Measurements from ENCODE around the gene FIGN.

The FIGN gene

GRCh38 chr2:163601377-163601776, 134.4 kb downstream of the FIGN start:
- H3K9me3 ChIP-seq = no peaks in the 10 kb centered on the region
- no peak overlapping the region for H3K4me3 ChIP-seq (ENCODE audit: low read depth, low read length)
- no peak for DNase-seq
- no peak for TF ChIP-seq CTCF (IDR thresholded peaks at IDR 0.05; ENCODE audit: low read depth, low read length)
- no peaks in the 10 kb centered on the region for H3K27me3 ChIP-seq
- no peaks in the 10 kb centered on the region for H3K36me3 ChIP-seq
- H3K4me1 ChIP-seq = no peaks in the 10 kb centered on the region

- Histone ChIP-seq H3K27me3 (no peaks in the 10 kb centered on the region), H3K4me1 (no peaks in the 10 kb centered on the region), H3K4me3 (ENCODE audit: low read depth, low read length) (no peak overlapping the region), H3K36me3 (no peaks in the 10 kb centered on the region), H3K9me3 (no peaks in the 10 kb centered on the region)
- no peak for TF ChIP-seq CTCF (IDR thresholded peaks at IDR 0.05; ENCODE audit: low read depth, low read length)
- no peak for DNase-seq
Observed at GRCh38 chr2:163600801-163601200, 135.0 kb downstream of the FIGN start.

DNA sequence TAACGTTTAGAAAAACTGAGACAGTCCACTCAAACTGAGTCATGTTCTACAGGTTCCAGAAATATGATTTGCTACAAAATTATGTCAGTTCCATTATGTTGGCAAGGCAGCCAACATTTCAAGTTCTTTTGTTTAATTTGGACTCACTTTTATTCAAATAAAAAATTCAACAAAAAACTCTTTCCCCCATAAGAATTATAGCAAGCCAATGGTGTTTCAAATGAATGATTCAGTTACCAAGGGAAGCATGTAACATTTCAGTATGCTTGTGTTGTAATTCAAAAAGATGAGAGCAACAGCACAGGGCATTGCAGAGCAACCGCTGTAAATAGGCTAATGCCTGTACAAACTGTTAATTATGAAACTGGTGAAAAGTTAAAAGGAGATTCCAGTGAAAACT, 140.8 kb downstream of the FIGN start:
- Histone ChIP-seq H3K9me3 (no peaks in the 10 kb centered on the region), H3K4me3 (ENCODE audit: low read depth, low read length) (no peak overlapping the region), H3K36me3 (no peaks in the 10 kb centered on the region), H3K27me3 (no peaks in the 10 kb centered on the region), H3K4me1 (no peaks in the 10 kb centered on the region)
- TF ChIP-seq CTCF (IDR thresholded peaks at IDR 0.05; ENCODE audit: low read depth, low read length) = no peak
- DNase-seq = no peak

DNA sequence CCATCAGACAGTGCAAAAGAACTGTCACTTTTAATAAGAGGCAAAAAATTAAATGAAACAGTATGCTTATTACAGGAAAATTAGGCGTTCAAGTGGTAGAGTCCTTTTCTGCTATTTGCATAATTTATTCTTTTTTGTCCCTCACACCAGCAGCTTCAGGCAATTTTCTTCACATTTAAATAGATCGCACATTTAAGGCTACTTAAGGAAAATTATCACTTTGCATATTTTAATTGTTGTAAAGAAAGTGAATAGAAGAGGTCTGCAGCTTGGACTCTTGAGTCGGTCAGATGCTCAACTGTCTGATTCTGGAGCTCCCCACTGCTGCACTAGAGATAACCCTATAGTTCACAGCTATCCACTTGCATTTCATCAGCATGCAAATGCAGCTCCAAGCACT, 141.3 kb downstream of the FIGN start:
- DNase-seq = no peak
- Histone ChIP-seq H3K4me1 (no peaks in the 10 kb centered on the region), H3K9me3 (no peaks in the 10 kb centered on the region), H3K4me3 (ENCODE audit: low read depth, low read length) (no peak overlapping the region), H3K36me3 (no peaks in the 10 kb centered on the region), H3K27me3 (no peaks in the 10 kb centered on the region)
- no peak for TF ChIP-seq CTCF (IDR thresholded peaks at IDR 0.05; ENCODE audit: low read depth, low read length)

GRCh38 chr2:163593982-163594381, 141.8 kb downstream of the FIGN start:
- no peak for DNase-seq
- TF ChIP-seq CTCF (IDR thresholded peaks at IDR 0.05; ENCODE audit: low read depth, low read length) = no peak
- no peaks in the 10 kb centered on the region for H3K9me3 ChIP-seq
- H3K4me3 ChIP-seq (ENCODE audit: low read depth, low read length) = no peak overlapping the region
- no peaks in the 10 kb centered on the region for H3K4me1 ChIP-seq
- no peaks in the 10 kb centered on the region for H3K36me3 ChIP-seq
- H3K27me3 ChIP-seq = no peaks in the 10 kb centered on the region

GRCh38 chr2:163592954-163593622, 142.7 kb downstream of the FIGN start:
- Histone ChIP-seq H3K4me1 (no peaks in the 10 kb centered on the region), H3K27me3 (no peaks in the 10 kb centered on the region), H3K36me3 (no peaks in the 10 kb centered on the region), H3K9me3 (no peaks in the 10 kb centered on the region), H3K4me3 (ENCODE audit: low read depth, low read length) (no peak overlapping the region)
- DNase-seq = no peak
- TF ChIP-seq CTCF (IDR thresholded peaks at IDR 0.05; ENCODE audit: low read depth, low read length) = no peak
